GM19099 (cell line): ENCODE data around the gene TBC1D1.

Experiments
- POLR2A ChIP-seq: IDR thresholded peaks from 3 replicates; pipeline ENCODE4 v1.6.1; 2011; ENCODE audit warnings: low read depth; ENCODE audit not compliant: insufficient read length; ENCODE audit errors: extremely low read depth

The TBC1D1 gene

DNA sequence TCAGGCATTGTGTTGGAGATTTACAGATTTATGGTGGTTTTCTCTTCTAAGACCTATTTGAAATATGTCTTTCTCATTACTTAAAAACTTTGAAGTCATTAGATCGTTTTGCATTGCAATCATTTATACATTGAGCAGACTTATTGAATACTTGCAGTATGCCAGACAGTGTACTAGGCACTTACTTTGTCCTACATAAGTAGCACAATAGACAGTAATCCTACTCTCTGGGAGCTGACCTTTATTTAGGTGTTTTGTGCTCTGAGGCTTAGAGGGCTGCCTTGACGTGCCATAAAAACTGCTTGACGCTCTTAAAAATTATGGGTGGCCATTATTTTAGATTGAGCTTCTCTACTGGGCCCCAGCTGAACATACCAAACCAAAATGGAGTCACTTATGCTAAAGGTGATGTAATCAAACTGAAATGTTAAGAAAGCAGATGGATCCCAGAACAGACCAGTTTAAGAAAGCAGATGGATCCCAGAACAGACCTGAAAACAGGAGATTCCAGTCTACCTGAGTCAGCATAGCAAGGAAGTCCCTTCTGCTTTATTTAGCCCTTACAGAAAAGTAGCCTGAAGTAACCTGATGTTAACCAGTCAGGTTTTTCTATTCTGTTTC lies 111.7 kb downstream of the TBC1D1 start:
- TF ChIP-seq POLR2A: no peak

DNA sequence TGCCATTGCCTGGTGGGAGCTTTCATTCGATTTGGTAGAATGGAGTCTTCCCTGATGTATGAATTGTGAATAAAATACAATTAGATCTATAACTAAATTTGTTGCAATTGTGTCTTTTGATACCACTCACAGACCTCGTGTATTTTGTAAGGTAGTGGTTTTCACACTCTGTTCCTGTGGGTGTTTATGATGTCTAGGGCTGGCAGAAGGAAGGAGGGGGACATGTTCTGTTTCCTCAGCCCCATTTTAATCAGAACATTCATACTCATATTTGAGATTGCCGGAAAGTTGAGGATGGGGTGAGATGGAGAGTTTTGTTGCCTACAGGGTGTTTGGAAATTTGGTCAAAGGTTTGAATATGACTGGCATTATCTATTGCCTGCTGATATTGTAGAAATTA lies 112.2 kb downstream of the TBC1D1 start:
- no peak for TF ChIP-seq POLR2A

DNA sequence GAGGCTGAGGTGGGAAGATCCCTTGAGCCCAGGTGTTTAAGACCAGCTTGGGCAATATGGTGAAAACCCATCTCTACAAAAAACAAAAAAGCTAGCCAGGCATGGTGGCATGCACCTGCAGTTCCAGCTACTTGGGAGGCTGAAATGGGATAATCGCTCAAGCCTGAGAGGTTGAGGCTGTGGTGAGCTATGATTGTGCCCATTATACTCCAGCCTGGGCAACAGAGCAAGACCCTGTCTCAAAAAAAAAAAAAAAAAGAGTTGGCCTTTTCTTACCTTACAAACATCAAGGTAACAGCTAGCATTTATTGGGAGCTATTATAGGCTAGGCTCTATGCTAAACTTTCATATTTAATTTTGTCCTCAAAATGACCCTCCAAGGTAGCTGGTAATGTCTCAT lies 112.7 kb downstream of the TBC1D1 start:
- TF ChIP-seq POLR2A: no peak

DNA sequence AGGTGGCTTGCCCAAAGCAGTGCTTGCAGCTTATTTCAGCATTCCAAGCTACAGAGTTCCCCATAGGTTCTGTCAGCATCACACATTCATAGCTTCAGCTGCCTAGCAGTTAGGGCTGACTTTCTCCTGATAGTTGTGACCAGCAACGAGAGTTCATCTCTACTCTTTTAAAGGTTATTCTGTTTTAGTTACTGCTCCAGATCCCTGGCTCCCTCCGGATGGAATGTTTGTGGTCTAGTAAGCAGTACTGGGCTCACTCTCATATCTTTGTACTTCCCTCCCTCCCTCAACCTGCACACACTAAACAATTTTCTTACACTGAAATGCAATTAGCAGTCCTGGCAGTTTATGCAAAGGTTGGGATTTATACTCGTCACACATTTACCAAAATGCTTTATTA lies 113.2 kb downstream of the TBC1D1 start:
- TF ChIP-seq POLR2A: no peak

DNA sequence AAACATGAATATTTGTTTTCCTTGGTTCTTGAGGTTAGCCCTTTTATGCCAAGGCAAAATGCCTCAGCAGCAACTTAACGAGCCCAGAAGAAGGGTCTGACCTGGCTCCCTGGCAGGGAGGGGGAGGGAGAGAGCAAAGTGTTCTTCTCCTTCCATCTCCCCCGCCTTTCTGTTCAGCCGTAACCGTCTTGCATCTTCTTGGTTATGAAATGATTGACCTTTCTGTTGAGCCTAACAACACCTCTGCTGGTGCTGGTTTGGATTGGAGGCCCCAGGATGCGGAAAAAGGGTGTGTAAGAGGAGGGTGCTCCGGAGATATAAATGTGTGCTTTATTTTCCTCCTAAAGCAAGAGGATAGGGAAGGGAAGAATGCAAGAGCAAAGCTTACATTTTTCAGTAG lies 114.0 kb downstream of the TBC1D1 start:
- no peak for TF ChIP-seq POLR2A

DNA sequence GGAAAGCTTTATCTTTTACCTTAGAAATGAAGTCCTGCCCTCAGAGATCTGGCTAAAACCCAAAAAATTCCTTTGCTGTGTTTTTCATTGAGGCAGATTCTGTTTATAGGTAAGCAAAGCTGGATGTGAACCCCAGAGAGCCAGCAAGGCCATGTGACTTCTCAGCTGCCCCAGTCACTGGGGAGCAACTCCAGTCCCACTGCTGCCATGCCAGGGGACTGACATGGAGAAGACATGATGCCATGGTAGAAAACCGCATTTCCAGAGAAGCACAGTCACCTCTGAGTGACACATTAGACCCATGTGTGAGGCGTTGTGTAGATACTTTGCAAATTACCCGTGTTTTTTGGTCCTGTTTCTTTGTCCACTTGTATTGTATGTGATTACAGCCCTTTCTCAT lies 114.8 kb downstream of the TBC1D1 start:
- no peak for TF ChIP-seq POLR2A

DNA sequence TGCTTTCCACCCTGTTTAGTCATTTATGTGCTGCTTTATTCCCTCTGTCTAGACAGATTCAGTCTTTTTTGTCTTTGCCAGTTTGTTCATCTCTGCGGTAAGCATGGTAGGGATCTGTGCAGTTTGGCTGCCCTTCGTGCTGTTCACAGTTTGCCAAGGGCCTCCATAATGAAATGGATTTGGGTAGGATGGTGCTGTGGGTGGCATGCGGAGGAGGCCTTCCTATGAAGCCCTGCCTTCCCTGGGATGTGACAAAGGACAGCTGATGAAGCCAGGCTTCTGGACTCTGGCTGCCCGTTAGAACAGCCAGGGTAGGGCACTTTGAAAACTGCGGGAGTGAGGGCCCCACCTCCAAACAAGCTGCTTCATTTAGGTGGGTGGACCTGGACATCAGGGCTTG lies 116.8 kb downstream of the TBC1D1 start:
- no peak for TF ChIP-seq POLR2A

DNA sequence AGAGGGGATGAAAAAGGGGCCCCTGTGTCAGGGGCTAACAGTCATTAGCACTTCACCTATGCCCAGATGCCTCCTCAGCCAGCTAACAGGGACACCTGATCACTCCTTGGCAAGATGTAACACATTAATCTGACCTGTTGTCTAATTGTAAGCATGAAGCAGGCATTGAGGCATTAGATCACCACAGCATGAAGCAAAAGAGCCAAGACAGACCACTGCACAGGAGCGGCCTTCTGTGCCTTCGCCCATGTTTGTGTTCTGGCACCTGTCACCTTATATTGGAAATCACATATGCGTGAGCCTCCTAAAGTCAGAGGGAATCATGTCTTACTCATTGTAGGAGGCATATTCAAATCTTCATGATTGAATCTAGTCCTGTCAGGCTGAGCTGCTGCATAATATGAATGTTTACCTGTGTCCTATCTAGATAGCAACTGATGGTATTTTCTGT lies 117.7 kb downstream of the TBC1D1 start:
- TF ChIP-seq POLR2A: no peak

DNA sequence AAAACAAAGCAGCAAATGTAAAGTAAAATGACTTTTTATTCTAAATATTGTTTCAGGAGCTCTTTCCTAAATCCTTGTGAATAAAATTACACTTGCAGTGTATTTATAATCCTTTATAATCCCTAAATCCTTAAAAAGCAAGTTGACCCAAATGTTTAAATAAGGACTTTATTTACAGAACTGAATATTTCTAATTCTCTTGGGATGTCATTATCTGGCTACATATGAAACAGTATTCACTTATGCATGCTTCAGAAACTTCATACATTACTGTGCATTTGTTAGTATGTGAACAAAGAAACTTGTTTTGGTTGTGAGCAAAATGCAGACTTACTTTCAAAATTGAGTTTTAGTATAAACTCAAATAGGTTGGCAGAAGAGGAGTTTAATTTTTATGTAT lies 118.5 kb downstream of the TBC1D1 start:
- TF ChIP-seq POLR2A: no peak

DNA sequence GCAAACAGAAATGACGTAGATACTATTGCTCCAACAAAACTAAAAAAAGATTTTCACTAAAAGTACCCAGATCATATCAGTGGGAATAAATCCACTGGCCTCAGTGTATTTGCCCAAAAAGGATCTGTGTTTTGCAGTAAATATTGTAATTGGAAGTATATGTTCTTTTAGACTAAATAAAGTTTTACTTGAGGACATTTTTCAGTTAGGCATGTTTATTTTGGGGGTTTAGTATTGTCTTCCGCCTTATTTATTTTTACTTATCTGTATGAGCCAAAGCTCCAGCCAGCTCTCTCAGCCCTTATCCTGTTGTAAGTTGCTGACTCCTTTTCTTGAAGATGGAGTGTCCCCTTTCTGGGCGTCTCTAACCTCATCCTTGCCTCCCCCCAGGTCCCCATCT lies 119.1 kb downstream of the TBC1D1 start:
- no peak for TF ChIP-seq POLR2A

DNA sequence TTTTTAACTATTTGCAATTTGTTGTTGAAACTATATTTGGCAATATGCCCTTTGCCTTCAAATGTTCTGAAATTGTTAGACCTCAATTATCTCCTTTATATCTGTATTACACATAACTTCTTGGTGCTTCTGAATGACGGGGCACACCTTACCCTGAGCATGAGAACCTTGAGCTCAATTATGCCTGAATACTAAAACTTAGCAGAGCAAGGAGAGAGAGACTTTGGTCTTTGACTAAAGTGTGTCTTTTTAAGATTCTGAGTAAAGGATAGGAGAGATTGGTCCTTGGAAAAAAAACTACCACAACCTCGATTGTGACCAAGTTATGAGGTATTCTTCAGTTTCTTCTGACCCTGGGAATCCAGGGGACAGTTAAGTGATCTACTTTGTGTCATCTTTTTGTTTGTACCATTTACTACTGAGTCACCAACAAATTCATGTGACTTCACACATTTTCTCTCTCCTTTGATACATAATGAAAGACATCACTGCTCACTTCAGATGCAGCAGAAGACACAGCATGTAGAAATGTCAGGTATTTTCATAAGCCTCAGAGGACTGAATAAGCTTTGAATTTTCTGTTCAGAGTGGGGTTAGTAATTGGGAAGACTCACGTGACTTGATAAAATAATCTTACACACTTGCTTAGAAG lies 120.8 kb downstream of the TBC1D1 start:
- no peak for TF ChIP-seq POLR2A

DNA sequence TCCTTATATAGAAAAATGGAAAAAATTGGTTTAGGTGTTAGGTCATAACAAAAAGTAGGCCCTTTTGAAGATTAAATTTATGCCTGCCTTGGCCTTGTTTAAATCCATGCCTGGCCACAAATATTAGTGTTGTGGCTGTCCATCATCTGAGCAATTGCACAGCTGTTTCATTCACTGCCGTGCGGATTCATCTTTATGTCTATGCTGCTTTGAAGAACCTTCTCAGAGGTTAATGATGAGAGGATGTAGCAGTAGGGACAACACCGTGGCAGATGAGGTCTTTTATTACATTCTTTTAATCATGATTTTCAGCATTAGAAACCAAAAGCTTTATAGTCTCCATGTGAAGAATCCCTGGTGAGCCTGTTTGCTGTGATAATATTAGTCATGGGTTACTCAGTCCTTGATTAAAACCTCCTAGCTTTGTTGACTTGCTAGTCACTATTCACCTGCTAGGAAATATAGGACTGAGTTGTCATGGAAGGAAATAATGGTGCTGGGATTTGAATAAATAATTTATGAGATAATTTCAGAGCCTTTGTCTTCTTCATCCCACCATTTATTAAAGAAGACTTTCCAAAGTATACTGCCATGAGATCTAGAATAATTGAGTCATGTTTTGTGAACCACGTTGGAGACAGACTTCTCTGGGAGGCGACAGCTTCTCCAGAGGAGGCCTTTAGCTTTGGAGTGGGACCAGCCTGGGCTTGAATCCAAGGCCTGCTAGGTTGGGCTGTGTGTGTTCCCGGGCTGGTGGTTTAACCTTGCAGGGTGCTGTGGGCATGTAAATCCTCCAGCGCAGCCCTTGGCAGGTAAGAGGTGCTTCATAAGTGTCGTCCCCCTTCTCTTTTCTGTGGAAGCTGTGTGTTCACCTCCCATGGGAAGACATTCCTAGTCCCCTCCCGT lies 122.8 kb downstream of the TBC1D1 start:
- no peak for TF ChIP-seq POLR2A

DNA sequence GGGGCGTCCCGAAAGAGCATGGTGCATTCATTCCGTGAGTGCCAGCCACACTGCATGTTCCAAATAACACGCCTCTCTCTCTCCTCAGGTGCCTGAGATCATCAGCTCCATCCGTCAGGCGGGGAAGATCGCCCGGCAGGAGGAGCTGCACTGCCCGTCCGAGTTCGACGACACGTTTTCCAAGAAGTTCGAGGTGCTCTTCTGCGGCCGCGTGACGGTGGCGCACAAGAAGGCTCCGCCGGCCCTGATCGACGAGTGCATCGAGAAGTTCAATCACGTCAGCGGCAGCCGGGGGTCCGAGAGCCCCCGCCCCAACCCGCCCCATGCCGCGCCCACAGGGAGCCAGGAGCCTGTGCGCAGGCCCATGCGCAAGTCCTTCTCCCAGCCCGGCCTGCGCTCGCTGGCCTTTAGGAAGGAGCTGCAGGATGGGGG lies 123.6 kb downstream of the TBC1D1 start:
- no peak for TF ChIP-seq POLR2A

DNA sequence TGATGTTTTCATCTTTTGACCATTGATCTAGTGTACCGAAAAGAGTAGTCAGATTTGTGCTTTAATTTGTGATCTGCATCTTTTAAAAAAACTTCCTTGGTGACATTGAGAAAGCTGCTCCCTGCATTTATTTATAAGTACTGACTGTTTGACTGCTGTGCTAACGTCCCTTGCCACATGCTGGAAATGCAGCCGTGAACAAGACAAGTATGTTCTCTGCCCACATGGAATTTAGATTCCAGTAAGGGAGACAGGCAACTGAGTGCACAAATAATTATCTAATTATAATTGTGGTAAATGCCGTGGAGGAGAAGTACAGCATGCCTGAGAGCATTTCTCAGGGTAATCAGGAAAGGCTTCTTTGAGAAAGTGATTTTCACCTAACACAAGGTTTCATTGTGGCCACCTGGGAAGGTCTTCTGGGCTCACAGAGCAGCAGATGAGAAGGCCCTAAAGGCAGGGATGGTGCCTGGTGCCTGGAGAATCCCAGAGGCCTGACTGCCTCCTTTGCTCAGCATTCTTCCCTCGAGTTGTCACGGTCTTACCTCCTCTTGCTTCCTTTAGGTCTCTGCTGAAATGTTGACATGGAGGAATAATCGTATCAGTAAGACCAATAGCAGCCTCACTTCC lies 125.1 kb downstream of the TBC1D1 start:
- no peak for TF ChIP-seq POLR2A

DNA sequence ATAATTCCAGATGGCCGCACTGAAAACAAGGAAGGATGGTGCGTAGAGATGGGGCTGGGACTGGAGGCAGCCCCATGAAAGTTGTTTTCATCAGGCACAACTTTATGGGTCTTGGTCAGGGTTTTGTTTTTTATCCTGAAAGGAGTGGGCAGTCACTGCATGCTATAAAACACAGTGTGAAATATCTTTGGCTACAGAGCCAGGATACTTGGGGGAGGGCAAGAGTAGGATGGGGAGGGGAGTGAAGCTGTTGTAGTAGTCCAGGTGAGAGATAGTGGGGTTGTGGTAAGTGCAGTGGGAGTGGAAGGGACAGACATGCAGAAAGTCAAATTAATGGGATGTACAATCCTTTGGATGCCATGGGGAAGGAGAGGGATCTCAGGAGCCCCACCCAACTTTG lies 125.8 kb downstream of the TBC1D1 start:
- no peak for TF ChIP-seq POLR2A
